Ovary (tissue), 3 donors: ENCODE results near the gene BBOF1.

ENCODE experiments used
- EP300 ChIP-seq: sonication (generic); formaldehyde crosslinking; IDR thresholded peaks from one replicate; pipeline ENCODE4 v1.6.1; 2017; ENCODE audit warnings: antibody characterized with exemption
- POLR2A ChIP-seq: fragments of 450-650 bp; IDR thresholded peaks from one replicate; pipeline ENCODE4 v1.6.1; 2017; ENCODE audit warnings: antibody characterized with exemption, mild to moderate bottlenecking, moderate library complexity
- TF ChIP-seq, protein P1 (sequence below), 3 donors: fragments of 450-650 bp in 2 of 3; fragments of 200-600 bp in 1 of 3; IDR thresholded peaks; one replicate each; pipeline versions ENCODE4 v1.5.1 to v1.8.0; 2016 to 2022; ENCODE audit warnings: antibody characterized with exemption in 3 of 3, mild to moderate bottlenecking in 1 of 3
- donor health status: DM: no; HTN: no; CAD: no.

DNA sequence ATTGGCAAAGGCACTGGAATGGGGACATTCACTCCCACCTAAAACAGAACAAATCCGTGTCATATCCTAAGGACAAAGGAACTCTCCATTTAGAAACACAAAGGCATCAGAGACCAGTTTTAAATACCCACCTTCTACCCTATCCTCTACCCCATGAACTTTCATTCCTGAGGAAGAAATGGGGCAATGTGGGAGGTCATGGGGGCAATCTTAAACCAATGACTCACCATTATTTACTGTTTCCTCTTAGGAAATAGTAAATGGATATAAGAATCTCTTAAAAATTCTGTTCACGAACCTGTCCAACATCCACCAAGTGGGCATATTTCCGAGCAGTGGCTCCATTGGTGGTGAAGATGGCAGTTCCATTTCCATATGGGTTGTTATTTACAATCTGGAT lies 45.7 kb downstream of the BBOF1 start:
- TF ChIP-seq, protein P1, sequence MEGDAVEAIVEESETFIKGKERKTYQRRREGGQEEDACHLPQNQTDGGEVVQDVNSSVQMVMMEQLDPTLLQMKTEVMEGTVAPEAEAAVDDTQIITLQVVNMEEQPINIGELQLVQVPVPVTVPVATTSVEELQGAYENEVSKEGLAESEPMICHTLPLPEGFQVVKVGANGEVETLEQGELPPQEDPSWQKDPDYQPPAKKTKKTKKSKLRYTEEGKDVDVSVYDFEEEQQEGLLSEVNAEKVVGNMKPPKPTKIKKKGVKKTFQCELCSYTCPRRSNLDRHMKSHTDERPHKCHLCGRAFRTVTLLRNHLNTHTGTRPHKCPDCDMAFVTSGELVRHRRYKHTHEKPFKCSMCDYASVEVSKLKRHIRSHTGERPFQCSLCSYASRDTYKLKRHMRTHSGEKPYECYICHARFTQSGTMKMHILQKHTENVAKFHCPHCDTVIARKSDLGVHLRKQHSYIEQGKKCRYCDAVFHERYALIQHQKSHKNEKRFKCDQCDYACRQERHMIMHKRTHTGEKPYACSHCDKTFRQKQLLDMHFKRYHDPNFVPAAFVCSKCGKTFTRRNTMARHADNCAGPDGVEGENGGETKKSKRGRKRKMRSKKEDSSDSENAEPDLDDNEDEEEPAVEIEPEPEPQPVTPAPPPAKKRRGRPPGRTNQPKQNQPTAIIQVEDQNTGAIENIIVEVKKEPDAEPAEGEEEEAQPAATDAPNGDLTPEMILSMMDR (IDR thresholded peaks at IDR 0.05), result no peak
- TF ChIP-seq EP300 (no peak), POLR2A (no peak)
